ENCODE results near the gene FRY. TPM values are rescaled to one million over a fixed set of nuclear protein-coding genes. Genes with fewer than 3 reads are reported as not detected.

The FRY gene
- total and polyA plus RNA-seq, 9 of the 15 experiments (the other 6 are each of a cell fraction or from before 2014, with no cell fraction given) = 0.03 to 0.31 (median 0.11) TPM; not detected in 3

GRCh38 chr13:32086366-32086765, 54.8 kb downstream of the FRY start (continued):
- no peak for TF ChIP-seq XRCC4 (IDR thresholded peaks at IDR 0.05; ENCODE audit: extremely low read depth, insufficient read depth, insufficient read length)
- TF ChIP-seq, protein P1, sequence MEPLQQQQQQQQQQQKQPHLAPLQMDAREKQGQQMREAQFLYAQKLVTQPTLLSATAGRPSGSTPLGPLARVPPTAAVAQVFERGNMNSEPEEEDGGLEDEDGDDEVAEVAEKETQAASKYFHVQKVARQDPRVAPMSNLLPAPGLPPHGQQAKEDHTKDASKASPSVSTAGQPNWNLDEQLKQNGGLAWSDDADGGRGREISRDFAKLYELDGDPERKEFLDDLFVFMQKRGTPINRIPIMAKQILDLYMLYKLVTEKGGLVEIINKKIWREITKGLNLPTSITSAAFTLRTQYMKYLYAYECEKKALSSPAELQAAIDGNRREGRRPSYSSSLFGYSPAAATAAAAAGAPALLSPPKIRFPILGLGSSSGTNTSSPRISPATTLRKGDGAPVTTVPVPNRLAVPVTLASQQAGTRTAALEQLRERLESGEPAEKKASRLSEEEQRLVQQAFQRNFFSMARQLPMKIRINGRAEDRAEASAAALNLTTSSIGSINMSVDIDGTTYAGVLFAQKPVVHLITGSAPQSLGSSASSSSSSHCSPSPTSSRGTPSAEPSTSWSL (CRISPR knock-in tag; IDR thresholded peaks at IDR 0.05; ENCODE audit: borderline replicate concordance) = no peak
- TF ChIP-seq JUN (IDR thresholded peaks at IDR 0.05; ENCODE audit: borderline replicate concordance, low read depth, low read length) = no peak
- no peak for TF ChIP-seq JUN (CRISPR knock-in tag; IDR thresholded peaks at IDR 0.05; ENCODE audit: borderline replicate concordance)
- TF ChIP-seq, protein P2, sequence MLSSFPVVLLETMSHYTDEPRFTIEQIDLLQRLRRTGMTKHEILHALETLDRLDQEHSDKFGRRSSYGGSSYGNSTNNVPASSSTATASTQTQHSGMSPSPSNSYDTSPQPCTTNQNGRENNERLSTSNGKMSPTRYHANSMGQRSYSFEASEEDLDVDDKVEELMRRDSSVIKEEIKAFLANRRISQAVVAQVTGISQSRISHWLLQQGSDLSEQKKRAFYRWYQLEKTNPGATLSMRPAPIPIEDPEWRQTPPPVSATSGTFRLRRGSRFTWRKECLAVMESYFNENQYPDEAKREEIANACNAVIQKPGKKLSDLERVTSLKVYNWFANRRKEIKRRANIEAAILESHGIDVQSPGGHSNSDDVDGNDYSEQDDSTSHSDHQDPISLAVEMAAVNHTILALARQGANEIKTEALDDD (IDR thresholded peaks at IDR 0.05) = no peak
- TF ChIP-seq HNRNPLL (IDR thresholded peaks at IDR 0.05; ENCODE audit: low read depth, low read length, poor library complexity, severe bottlenecking) = no peak

DNA sequence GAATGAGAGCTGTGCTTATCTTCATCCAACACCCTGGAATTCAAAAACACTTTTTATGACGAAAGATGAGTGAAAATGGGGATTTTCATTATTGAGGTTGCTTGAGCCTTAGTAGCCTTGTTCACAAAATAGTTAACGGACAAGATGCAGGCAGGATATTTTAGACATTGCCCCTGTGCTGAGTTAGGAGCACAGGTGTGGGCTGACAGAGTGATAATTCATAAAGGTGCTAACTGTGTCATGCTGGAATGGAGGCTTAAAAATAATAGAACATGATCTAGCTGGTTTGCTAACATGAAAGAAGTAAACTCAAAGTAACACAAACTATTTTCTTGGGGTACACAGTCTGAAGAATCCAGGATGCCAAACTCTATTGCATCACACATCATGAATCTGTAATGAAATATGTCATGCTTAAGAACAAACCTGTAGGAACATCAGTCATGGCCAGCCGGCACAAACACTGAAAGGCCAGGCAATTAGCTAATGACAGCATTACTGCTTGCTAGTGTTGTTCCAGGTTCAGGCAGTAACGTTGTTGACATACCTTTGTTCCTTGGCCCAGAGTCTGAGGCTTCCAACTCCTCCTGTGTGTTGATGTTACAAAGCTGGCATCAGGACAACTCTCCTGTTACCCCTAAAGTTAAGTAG, 55.3 kb downstream of the FRY start:
- BruUV-seq (replicated peaks) = no TSS peak
- DNase-seq (ENCODE audit: extremely low read depth in 1 of 4, low spot score in 3 of 4) (no peak), FAIRE-seq (no peak), ATAC-seq (no peak)
- Histone ChIP-seq H3K4me1 (replicated peaks in 1 of 2; ENCODE audit: control insufficient read depth in 2 of 2, insufficient read depth in 2 of 2, low read length in 2 of 2) (no peaks in the 10 kb centered on the region), H3K9me1 (ENCODE audit: control insufficient read depth, insufficient read depth, low read length) (no peaks in the 10 kb centered on the region), H3K4me2 (ENCODE audit: insufficient read depth, low read length) (no peak overlapping the region), H3K79me2 (ENCODE audit: control insufficient read depth, insufficient read depth, low read length) (no peaks in the 10 kb centered on the region), H3K9ac (ENCODE audit: insufficient read depth in 1 of 2, low read depth in 2 of 2, low read length in 2 of 2) (no peak overlapping the region), H3K36me3 (ENCODE audit: control insufficient read depth, insufficient read depth, low read length) (no peaks in the 10 kb centered on the region), H3K27ac (ENCODE audit: extremely low read depth, low read depth, low read length) (no peak overlapping the region), H4K20me1 (replicated peaks; ENCODE audit: control insufficient read depth, insufficient read depth, low read length) (no peaks in the 10 kb centered on the region), H3K4me3 (no peak overlapping the region), H3K27me3 (ENCODE audit: control insufficient read depth in 2 of 2, insufficient read depth in 2 of 2, low read length in 2 of 2) (no peaks in the 10 kb centered on the region), H2AFZ (ENCODE audit: low read depth, low read length) (no peak overlapping the region), H3K9me3 (replicated peaks; ENCODE audit: control insufficient read depth, insufficient read depth, low read depth, low read length) (no peaks in the 10 kb centered on the region)
- 0% methylated on average over 4 of the region's 4 CpGs for WGBS (ENCODE audit: insufficient coverage, low coverage, missing lambda C conversion rate)
- POLR2A ChIA-PET = no interaction called here
- in situ Hi-C loops (cut with MboI) = no loop called here
- CTCF ChIA-PET (ENCODE audit: low intra/inter-chr PET ratio) = no interaction called here
- TF ChIP-seq NR2C1 (IDR thresholded peaks at IDR 0.05) (no peak), NR2C1 (tag; IDR thresholded peaks at IDR 0.05) (no peak), PTBP1 (IDR thresholded peaks at IDR 0.05; ENCODE audit: low read depth, low read length) (no peak), MED1 (CRISPR knock-in tag; IDR thresholded peaks at IDR 0.05; ENCODE audit: borderline replicate concordance) (no peak), CEBPB (tag; IDR thresholded peaks at IDR 0.05) (0 out of 2 replicates have a peak, but pooled peaks have one; percentile 8)
- intact Hi-C loops (cut with micrococcal nuclease) = no loop called here

Data from K562 (cell line).